Right cardiac atrium (tissue), 5 donors: ENCODE measurements around the gene ZNF726. TPM values are rescaled to one million over a fixed set of nuclear protein-coding genes. Genes with fewer than 3 reads are reported as not detected.
"Not testable (repeated sequence)": the region's sequence is repeated elsewhere in the genome, so short reads cannot be mapped to it uniquely, and the experiment has no call there.

Source experiments
- ATAC-seq, 2 donors: fragments of 200-7000 bp; cut with Tn5 transposase; one replicate each; pipeline versions ENCODE4 v1.8.0 to v1.9.1; 2020; ENCODE audit warnings: moderate library complexity in 2 of 2, mild to moderate bottlenecking in 1 of 2
- DNase-seq, 3 donors: peaks; one replicate each; pipeline ENCODE4 v3.0.0-alpha.2; 2020
- H3K27ac ChIP-seq: one replicate; pipeline ENCODE4 v1.5.1; 2013; ENCODE audit warnings: mild to moderate bottlenecking, low read length, control low read depth, moderate library complexity
- H3K27me3 ChIP-seq: one replicate; pipeline ENCODE4 v1.6.1; 2013; ENCODE audit not compliant: control insufficient read depth, insufficient read depth
- H3K4me1 ChIP-seq: one replicate; pipeline ENCODE4 v1.6.1; 2013; ENCODE audit warnings: low read length; ENCODE audit not compliant: control insufficient read depth, insufficient read depth
- H3K4me3 ChIP-seq: one replicate; pipeline ENCODE4 v1.5.1; 2013; ENCODE audit warnings: low read length, control low read depth
- H3K9me3 ChIP-seq: one replicate; pipeline ENCODE4 v1.6.1; 2013; ENCODE audit warnings: low read length; ENCODE audit not compliant: control insufficient read depth
- WGBS: extraction: QIAGEN DNeasy Blood & Tissue Kit; methylation state at CpG from one replicate; pipeline ENCODE4 v1.1.7; 2013; 5-methylcytosine and 5-hydroxymethylcytosine counted together
- intact Hi-C, 4 donors: fragments of 100-400 bp; cut with DNase I; formaldehyde crosslinking; loops; one replicate each; pipeline versions ENCODE4 v1.11.0 to v1.14.0; 2022 to 2023
- long read RNA-seq, 4 donors: library from polyadenylated mRNA; unstranded; transcript quantifications; one replicate each; pipeline ENCODE4 v2.0.0, GENCODE V29; 2020 to 2021
- polyA plus RNA-seq: library from polyadenylated mRNA; stranded (reverse); fragments of 200-250 nt; gene quantifications from one replicate; pipeline ENCODE4 v1.2.3, GENCODE V29; 2013
- total RNA-seq, 4 donors: library from RNA; stranded (reverse); fragmentation: NEBNext Ultra II Directional; extraction: Animal tissue kit (Norgen Biotek cat#: 25700); gene quantifications; one replicate each; pipeline ENCODE4 v1.2.1, GENCODE V29; 2021
- donor health status: healthy with polysubstance abuse.
- donor health status: DM: no; HTN: yes; CAD: no.
- donor health status: DM: no; HTN: no; CAD: no.
- donor health status: DM: no; HTN: yes; CAD: no; lungs with severe emphysema.
- donor health status: DM: yes; HTN: yes; CAD: no.

ZNF726 gene
- under 1 TPM; 0.17 to 0.51 (median 0.33) TPM for total RNA-seq
- polyA plus RNA-seq: 0.41 TPM
- long read RNA-seq, donor 1, partial matches to known transcripts: 0 of 1 reads
- long read RNA-seq, donor 1, other reads (novel, unspliced or antisense): 0 of 1 reads
- long read RNA-seq, donor 2: 0 reads
- long read RNA-seq, donor 3: 0 reads
- long read RNA-seq, donor 4, partial matches to known transcripts: 0 of 1 reads
- long read RNA-seq, donor 4, other reads (novel, unspliced or antisense): 0 of 1 reads

GRCh38 chr19:23914402-23915286, at the start of gene ZNF726:
Gene ZNF726, plus strand, starts transcription at chr19:23914886. Its CDS starts 109 bp downstream, at chr19:23914995.
- intact Hi-C loops: no loop called here
- peak within 1 kb of the TSS; percentile 52 for H3K4me3 ChIP-seq
- DNase-seq (peak; percentile 84 to 94 (median 91)), ATAC-seq (peak; percentile 99)
- no peaks in the 10 kb centered on the region for H3K27me3 ChIP-seq
- 14% methylated on average over 44 of the region's 44 CpGs for WGBS
- no peak within 1 kb of the TSS for H3K27ac ChIP-seq
- no peaks in the 10 kb centered on the region for H3K4me1 ChIP-seq
- H3K9me3 ChIP-seq: no peaks in the 10 kb centered on the region

GRCh38 chr19:23867895-23868294, 46.8 kb upstream of the ZNF726 start:
- intact Hi-C loops: no loop called here
- no peak overlapping the region for H3K27ac ChIP-seq
- 78% methylated on average over 4 of the region's 4 CpGs for WGBS
- DNase-seq (no peak), ATAC-seq (no peak)
- H3K4me3 ChIP-seq: no peak overlapping the region
- H3K9me3 ChIP-seq: no peaks in the 10 kb centered on the region
- no peaks in the 10 kb centered on the region for H3K27me3 ChIP-seq
- no peaks in the 10 kb centered on the region for H3K4me1 ChIP-seq

GRCh38 chr19:23868630-23869029, 46.1 kb upstream of the ZNF726 start:
- Histone ChIP-seq H3K4me3 (no peak overlapping the region), H3K4me1 (no peaks in the 10 kb centered on the region), H3K27ac (no peak overlapping the region), H3K27me3 (no peaks in the 10 kb centered on the region), H3K9me3 (no peaks in the 10 kb centered on the region)
- ATAC-seq (no peak), DNase-seq (no peak)
- intact Hi-C loops: no loop called here
- WGBS: 95% methylated on average over 3 of the region's 3 CpGs

- no peak for ATAC-seq
- Histone ChIP-seq H3K4me1 (no peaks in the 10 kb centered on the region), H3K27me3 (no peaks in the 10 kb centered on the region), H3K4me3 (no peak overlapping the region), H3K9me3 (no peaks in the 10 kb centered on the region), H3K27ac (no peak overlapping the region)
- intact Hi-C loops: loop anchor here in 2 of 4 donors (2.0 to 5.0 kb wide), 2 partner anchors 95 to 96 kb away; no protein-coding TSS in a partner anchor
- no peak for DNase-seq
- WGBS: 83% methylated on average over 1 of the region's 1 CpG
Observed at GRCh38 chr19:23872282-23872919, 42.3 kb upstream of the ZNF726 start.

GRCh38 chr19:23876261-23876660, 38.4 kb upstream of the ZNF726 start:
- H3K27ac ChIP-seq: no peak overlapping the region
- no peaks in the 10 kb centered on the region for H3K4me1 ChIP-seq
- no peaks in the 10 kb centered on the region for H3K27me3 ChIP-seq
- no peak overlapping the region for H3K4me3 ChIP-seq
- ATAC-seq (no peak), DNase-seq (no peak)
- H3K9me3 ChIP-seq: no peaks in the 10 kb centered on the region
- intact Hi-C loops: no loop called here
- 68% methylated on average over 12 of the region's 12 CpGs for WGBS

GRCh38 chr19:23876756-23877155, 37.9 kb upstream of the ZNF726 start:
- H3K27ac ChIP-seq, H3K9me3 ChIP-seq, H3K27me3 ChIP-seq, ATAC-seq, H3K4me3 ChIP-seq, intact Hi-C loops, DNase-seq, H3K4me1 ChIP-seq: not testable (repeated sequence)
- WGBS: 36% methylated on average over 3 of the region's 3 CpGs

- no peak overlapping the region for H3K27ac ChIP-seq
- H3K4me3 ChIP-seq: no peak overlapping the region
- WGBS: 49% methylated on average over 5 of the region's 5 CpGs
- H3K4me1 ChIP-seq: no peaks in the 10 kb centered on the region
- no peaks in the 10 kb centered on the region for H3K9me3 ChIP-seq
- intact Hi-C loops: no loop called here
- no peaks in the 10 kb centered on the region for H3K27me3 ChIP-seq
- ATAC-seq (no peak), DNase-seq (no peak)
Observed at GRCh38 chr19:23882493-23882892, 32.2 kb upstream of the ZNF726 start.

GRCh38 chr19:23884363-23884762, 30.3 kb upstream of the ZNF726 start:
- 81% methylated on average over 2 of the region's 2 CpGs for WGBS
- intact Hi-C loops: no loop called here

GRCh38 chr19:23887642-23888041, 27.0 kb upstream of the ZNF726 start:
- ATAC-seq (no peak), DNase-seq (no peak)
- intact Hi-C loops: no loop called here
- Histone ChIP-seq H3K27ac (no peak overlapping the region), H3K27me3 (no peaks in the 10 kb centered on the region), H3K9me3 (no peaks in the 10 kb centered on the region), H3K4me1 (no peaks in the 10 kb centered on the region), H3K4me3 (no peak overlapping the region)
- WGBS: 58% methylated on average over 5 of the region's 5 CpGs

More at GRCh38 chr19:23884363-23884762, 30.3 kb upstream of the ZNF726 start:
- Histone ChIP-seq H3K9me3 (no peaks in the 10 kb centered on the region), H3K4me3 (no peak overlapping the region), H3K27ac (no peak overlapping the region), H3K4me1 (no peaks in the 10 kb centered on the region), H3K27me3 (no peaks in the 10 kb centered on the region)
- no peak for ATAC-seq
- no peak for DNase-seq

- intact Hi-C loops, H3K27me3 ChIP-seq, ATAC-seq, H3K9me3 ChIP-seq, H3K4me1 ChIP-seq, DNase-seq, H3K4me3 ChIP-seq, H3K27ac ChIP-seq: not testable (repeated sequence)
- WGBS: 67% methylated on average over 15 of the region's 15 CpGs
Observed at GRCh38 chr19:23896096-23896495, 18.6 kb upstream of the ZNF726 start.

- no peak overlapping the region for H3K27ac ChIP-seq
- no peak overlapping the region for H3K4me3 ChIP-seq
- DNase-seq (no peak), ATAC-seq (no peak)
- intact Hi-C loops: no loop called here
- H3K4me1 ChIP-seq: no peaks in the 10 kb centered on the region
- peaks cover 2% of the 10 kb centered on the region for H3K27me3 ChIP-seq
- 84% methylated on average over 1 of the region's 1 CpG for WGBS
- H3K9me3 ChIP-seq: peaks cover 2% of the 10 kb centered on the region
Observed at GRCh38 chr19:23896912-23897311, 17.8 kb upstream of the ZNF726 start.
